HepG2 (cell line): ENCODE measurements around the gene NFE2L2. TPM values are rescaled to one million over a fixed set of nuclear protein-coding genes. Genes with fewer than 3 reads are reported as not detected.

Experiments
- ATF4 ChIP-seq, 2 experiments: fragments of 450-650 bp in 1 of 2; sonication (generic) in 1 of 2; formaldehyde crosslinking; IDR thresholded peaks; 2 replicates each; pipeline versions ENCODE4 v1.5.0 to v1.8.0; 2020 to 2022; ENCODE audit warnings: mild to moderate bottlenecking in 1 of 2, missing genetic modification reagents in 1 of 2
- CENPT ChIP-seq: sonication (generic); formaldehyde crosslinking; IDR thresholded peaks from 2 replicates; pipeline ENCODE4 v1.8.0; 2022; ENCODE audit warnings: low read depth, mild to moderate bottlenecking, moderate library complexity, missing genetic modification reagents
- DPF2 ChIP-seq: sonication (generic); formaldehyde crosslinking; IDR thresholded peaks from 2 replicates; pipeline ENCODE4 v1.4.0; 2020; ENCODE audit warnings: mild to moderate bottlenecking, low read depth, missing genetic modification reagents, borderline replicate concordance
- FIP1L1 ChIP-seq: fragments of 200-400 bp; formaldehyde crosslinking; IDR thresholded peaks from 2 replicates; pipeline ENCODE4 v1.6.1; 2018; ENCODE audit warnings: low read depth, mild to moderate bottlenecking, low read length, moderate library complexity, borderline replicate concordance; ENCODE audit not compliant: insufficient read depth
- GTF2F1 ChIP-seq: fragments of 150-350 bp; IDR thresholded peaks from 2 replicates; pipeline ENCODE4 v1.6.1; 2014; ENCODE audit warnings: low read length
- IRF2 ChIP-seq: IDR thresholded peaks from 2 replicates; pipeline ENCODE4 v1.6.1; 2018; ENCODE audit warnings: missing genetic modification reagents, missing compliant biosample characterization
- KDM2A ChIP-seq: sonication (generic); formaldehyde crosslinking; IDR thresholded peaks from 2 replicates; pipeline ENCODE4 v1.4.0; 2020; ENCODE audit warnings: low read depth, missing genetic modification reagents, borderline replicate concordance
- NCOR1 ChIP-seq: fragments of 200-600 bp; sonication (generic); IDR thresholded peaks from 2 replicates; pipeline ENCODE4 v1.7.0; 2017; ENCODE audit warnings: antibody characterized with exemption, low read length, borderline replicate concordance
- NR2F6 ChIP-seq, 2 experiments: IDR thresholded peaks; 2 replicates each; pipeline ENCODE4 v1.6.1; 2016; ENCODE audit warnings: antibody characterized with exemption in 1 of 2, mild to moderate bottlenecking in 1 of 2
- RXRB ChIP-seq: IDR thresholded peaks from 2 replicates; pipeline ENCODE4 v1.6.1; 2016; ENCODE audit warnings: borderline replicate concordance, missing genetic modification reagents, missing compliant biosample characterization
- SALL1 ChIP-seq: sonication (generic); formaldehyde crosslinking; IDR thresholded peaks from 2 replicates; pipeline ENCODE4 v1.8.0; 2022; ENCODE audit warnings: mild to moderate bottlenecking, missing genetic modification reagents
- SMARCE1 ChIP-seq: fragments of 450-650 bp; IDR thresholded peaks from 2 replicates; pipeline ENCODE4 v1.6.1; 2017; ENCODE audit warnings: borderline replicate concordance
- ZBTB26 ChIP-seq: IDR thresholded peaks from 2 replicates; pipeline ENCODE4 v1.6.1; 2016; ENCODE audit warnings: missing compliant biosample characterization, missing genetic modification reagents, borderline replicate concordance
- ZNF12 ChIP-seq: sonication (generic); formaldehyde crosslinking; IDR thresholded peaks from 2 replicates; pipeline ENCODE4 v1.5.0; 2020; ENCODE audit warnings: missing genetic modification reagents
- ZNF17 ChIP-seq: sonication (generic); formaldehyde crosslinking; IDR thresholded peaks from 2 replicates; pipeline ENCODE4 v1.5.0; 2020; ENCODE audit warnings: mild to moderate bottlenecking, missing genetic modification reagents
- ZNF180 ChIP-seq: sonication (generic); formaldehyde crosslinking; IDR thresholded peaks from 2 replicates; pipeline ENCODE4 v1.4.0; 2020; ENCODE audit warnings: low read depth, missing genetic modification reagents, borderline replicate concordance
- ZNF224 ChIP-seq: sonication (generic); formaldehyde crosslinking; IDR thresholded peaks from 2 replicates; pipeline ENCODE4 v1.5.0; 2020; ENCODE audit warnings: mild to moderate bottlenecking, missing genetic modification reagents
- ZNF264 ChIP-seq: sonication (generic); formaldehyde crosslinking; IDR thresholded peaks from 2 replicates; pipeline ENCODE4 v1.4.0; 2020; ENCODE audit warnings: missing genetic modification reagents
- ZNF30 ChIP-seq: sonication (generic); formaldehyde crosslinking; IDR thresholded peaks from 2 replicates; pipeline ENCODE4 v1.5.0; 2020; ENCODE audit warnings: mild to moderate bottlenecking, missing genetic modification reagents
- ZNF501 ChIP-seq: sonication (generic); formaldehyde crosslinking; IDR thresholded peaks from 2 replicates; pipeline ENCODE4 v1.5.1; 2020; ENCODE audit warnings: mild to moderate bottlenecking, moderate library complexity, missing genetic modification reagents
- ZNF709 ChIP-seq: sonication (generic); formaldehyde crosslinking; IDR thresholded peaks from 2 replicates; pipeline ENCODE4 v1.5.0; 2020; ENCODE audit warnings: mild to moderate bottlenecking, missing genetic modification reagents
- ZNF720 ChIP-seq: sonication (generic); formaldehyde crosslinking; IDR thresholded peaks from 2 replicates; pipeline ENCODE4 v1.4.0; 2020; ENCODE audit warnings: missing genetic modification reagents
- ZUFSP ChIP-seq: sonication (generic); formaldehyde crosslinking; IDR thresholded peaks from 2 replicates; pipeline ENCODE4 v1.9.0; 2021; ENCODE audit warnings: missing genetic modification reagents, mild to moderate bottlenecking, borderline replicate concordance
- polyA plus RNA-seq, 8 experiments: library from polyadenylated mRNA; depleted of rRNA in 3 of 8; stranded (reverse) in 7 of 8; unstranded in 1 of 8; fragments of >200 nt; fragmentation: Illumina TruSeq in 4 of 8; extraction: Trizol in 4 of 8; gene quantifications; 2 replicates each; pipeline versions ENCODE4 v1.2.1 to v1.2.3, GENCODE V29; 2011 to 2016; ENCODE audit warnings: low read depth in 4 of 8, missing spikeins in 1 of 8, mixed read lengths in 1 of 8; ENCODE audit not compliant: insufficient read depth in 1 of 8
- total RNA-seq, 5 experiments: library from RNA; depleted of rRNA; stranded (reverse); fragments of >200 nt; fragmentation: Illumina TruSeq; extraction: Trizol; gene quantifications; 2 replicates each; pipeline ENCODE4 v1.2.3, GENCODE V29; 2016; ENCODE audit warnings: low read depth in 1 of 5
- TF ChIP-seq, protein P1 (sequence below): sonication (generic); formaldehyde crosslinking; conservative IDR thresholded peaks from 2 replicates; pipeline ENCODE4 v1.8.0; 2022; ENCODE audit warnings: low read depth, missing genetic modification reagents

Gene NFE2L2
- total and polyA plus RNA-seq, 2 of the 13 experiments (the other 11 are each of a cell fraction or from before 2014, with no cell fraction given) = 84.6 to 215 TPM

- TF ChIP-seq DPF2 (peak; percentile 81), GTF2F1 (peak; percentile 77), ZNF17 (CRISPR knock-in tag) (no peak), ZNF709 (CRISPR knock-in tag) (peak; percentile 92), IRF2 (CRISPR knock-in tag) (peak; percentile 98), CENPT (peak; percentile 79; the same call in 1 of the 2 replicates), SALL1 (CRISPR knock-in tag) (peak; percentile 99), ZNF180 (peak; percentile 64; the same call in 1 of the 2 replicates), ZNF501 (CRISPR knock-in tag) (peak; percentile 93), ATF4 (CRISPR knock-in tag; IDR thresholded peaks at IDR 0.05) (peak in 1 of 2 experiments; percentile 92; a peak in 2 of 4 replicates), ZUFSP (CRISPR knock-in tag) (0 out of 2 replicates have a peak, but pooled peaks have one; percentile 84), RXRB (CRISPR knock-in tag) (peak; percentile 90), ZNF264 (CRISPR knock-in tag) (0 out of 2 replicates have a peak, but pooled peaks have one; percentile 65), NR2F6 (IDR thresholded peaks at IDR 0.05) (peak; percentile 76), NR2F6 (CRISPR knock-in tag; IDR thresholded peaks at IDR 0.05) (peak; percentile 85), ZNF720 (CRISPR knock-in tag) (0 out of 2 replicates have a peak, but pooled peaks have one; percentile 61), ZBTB26 (peak; percentile 93), FIP1L1 (0 out of 2 replicates have a peak, but pooled peaks have one; percentile 60), ZNF224 (CRISPR knock-in tag) (0 out of 2 replicates have a peak, but pooled peaks have one; percentile 55), ZNF12 (CRISPR knock-in tag) (peak; percentile 84; the same call in 1 of the 2 replicates), NCOR1 (peak; percentile 95; the same call in 1 of the 2 replicates), SMARCE1 (no peak), KDM2A (CRISPR knock-in tag) (peak; percentile 99), ZNF30 (CRISPR knock-in tag) (peak; percentile 27; the same call in 1 of the 2 replicates)
- TF ChIP-seq, protein P1, sequence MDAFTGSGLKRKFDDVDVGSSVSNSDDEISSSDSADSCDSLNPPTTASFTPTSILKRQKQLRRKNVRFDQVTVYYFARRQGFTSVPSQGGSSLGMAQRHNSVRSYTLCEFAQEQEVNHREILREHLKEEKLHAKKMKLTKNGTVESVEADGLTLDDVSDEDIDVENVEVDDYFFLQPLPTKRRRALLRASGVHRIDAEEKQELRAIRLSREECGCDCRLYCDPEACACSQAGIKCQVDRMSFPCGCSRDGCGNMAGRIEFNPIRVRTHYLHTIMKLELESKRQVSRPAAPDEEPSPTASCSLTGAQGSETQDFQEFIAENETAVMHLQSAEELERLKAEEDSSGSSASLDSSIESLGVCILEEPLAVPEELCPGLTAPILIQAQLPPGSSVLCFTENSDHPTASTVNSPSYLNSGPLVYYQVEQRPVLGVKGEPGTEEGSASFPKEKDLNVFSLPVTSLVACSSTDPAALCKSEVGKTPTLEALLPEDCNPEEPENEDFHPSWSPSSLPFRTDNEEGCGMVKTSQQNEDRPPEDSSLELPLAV (CRISPR knock-in tag) = no peak
These were observed 897 bp downstream of the NFE2L2 start (continued) for GRCh38 chr2:177263451-177264208.
